ENCODE results near the gene VGF.

The VGF gene

GRCh38 chr7:101173752-101174244, 8.4 kb upstream of the VGF start:
- Histone ChIP-seq H2BK120ac (ENCODE audit: low read depth, low read length) (no peak overlapping the region), H3K79me1 (ENCODE audit: low read length) (no peaks in the 10 kb centered on the region), H4K5ac (ENCODE audit: low read length) (no peak overlapping the region), H3K4me2 (ENCODE audit: low read length) (peak overlapping the region; percentile 94), H3K4ac (ENCODE audit: low read depth, low read length) (no peak overlapping the region), H3K18ac (ENCODE audit: low read length) (no peak overlapping the region), H3K27me3 (ENCODE audit: insufficient read depth, low read length, poor library complexity) (peaks cover 56% of the 10 kb centered on the region), H3K36me3 (ENCODE audit: control insufficient read depth, insufficient read depth, low read length) (no peaks in the 10 kb centered on the region), H2BK5ac (ENCODE audit: low read length) (no peak overlapping the region), H3K27ac (ENCODE audit: low read depth, low read length) (no peak overlapping the region), H3K56ac (ENCODE audit: low read length) (peak overlapping the region; percentile 60), H4K8ac (ENCODE audit: low read depth, low read length) (no peak overlapping the region), H2AK5ac (ENCODE audit: low read length) (no peak overlapping the region), H3K23ac (ENCODE audit: low read length) (no peak overlapping the region), H3K4me3 (ENCODE audit: low read length) (peak overlapping the region; percentile 45), H3K9ac (ENCODE audit: low read length) (peak overlapping the region; percentile 44), H2BK15ac (replicated peaks; ENCODE audit: low read depth) (no peak overlapping the region), H3K79me2 (ENCODE audit: control insufficient read depth, insufficient read depth, low read length) (no peaks in the 10 kb centered on the region), H3K4me1 (ENCODE audit: control insufficient read depth, low read depth, low read length) (no peaks in the 10 kb centered on the region)
- no CpG with 5 or more reads among the region's 16 CpGs for WGBS (ENCODE audit: extremely low coverage, insufficient coverage, low lambda C conversion rate)
- DNase-seq: peak; percentile 85

DNA sequence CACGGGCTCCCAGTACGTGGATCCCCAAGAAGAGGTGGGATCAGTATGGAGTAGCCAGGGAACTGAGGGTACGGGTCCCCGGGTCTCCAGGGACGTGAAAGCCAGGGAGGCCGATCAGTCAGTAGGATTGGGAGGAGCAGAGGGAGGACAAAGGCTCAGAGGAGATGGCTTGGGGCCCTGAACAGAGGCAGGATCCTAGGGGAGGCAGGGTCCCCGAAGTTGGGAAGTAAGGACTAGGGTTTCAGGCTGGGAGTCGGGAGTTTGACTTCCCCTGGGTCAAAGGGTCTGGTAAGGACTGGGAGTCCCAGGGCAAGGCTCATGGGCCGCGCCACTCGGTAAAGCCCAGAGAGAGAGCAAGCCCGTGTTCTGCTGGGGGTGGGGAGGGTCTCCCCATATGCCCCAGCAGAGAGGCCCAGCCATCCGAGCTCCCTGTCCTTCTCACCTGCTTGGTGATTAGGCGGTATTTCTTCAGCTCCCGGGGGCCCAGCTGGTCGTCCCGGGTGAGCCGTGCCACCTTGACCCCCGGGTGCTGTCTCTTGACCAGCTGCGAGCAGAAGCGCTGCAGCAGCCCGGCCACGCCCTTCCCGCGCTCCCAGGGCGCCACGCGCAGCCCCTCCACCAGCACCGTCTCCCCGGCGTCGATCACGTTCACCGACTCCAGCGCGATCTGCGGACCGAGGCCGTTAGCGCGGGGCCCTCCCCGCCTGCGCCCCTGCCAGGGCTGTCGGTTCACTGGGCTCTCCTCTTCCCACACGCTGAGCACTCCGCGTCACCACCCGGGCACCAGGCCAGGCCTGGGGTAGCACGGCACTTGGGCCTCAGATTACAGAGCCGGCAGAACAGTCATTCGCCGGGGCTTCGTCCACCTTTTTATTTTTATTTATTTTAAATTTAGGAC, 7.7 kb upstream of the VGF start:
- Histone ChIP-seq H3K4me2 (ENCODE audit: low read length) (no peak overlapping the region), H3K23ac (ENCODE audit: low read length) (no peak overlapping the region), H3K27me3 (ENCODE audit: insufficient read depth, low read length, poor library complexity) (peaks cover 57% of the 10 kb centered on the region), H3K56ac (ENCODE audit: low read length) (peak overlapping the region; percentile 70), H3K4ac (ENCODE audit: low read depth, low read length) (no peak overlapping the region), H3K79me2 (ENCODE audit: control insufficient read depth, insufficient read depth, low read length) (no peaks in the 10 kb centered on the region), H2BK120ac (ENCODE audit: low read depth, low read length) (no peak overlapping the region), H4K5ac (ENCODE audit: low read length) (no peak overlapping the region), H3K18ac (ENCODE audit: low read length) (no peak overlapping the region), H3K79me1 (ENCODE audit: low read length) (no peaks in the 10 kb centered on the region), H2BK5ac (ENCODE audit: low read length) (no peak overlapping the region), H3K4me1 (ENCODE audit: control insufficient read depth, low read depth, low read length) (no peaks in the 10 kb centered on the region), H3K9ac (ENCODE audit: low read length) (no peak overlapping the region), H3K4me3 (ENCODE audit: low read length) (no peak overlapping the region), H2AK5ac (ENCODE audit: low read length) (no peak overlapping the region), H3K36me3 (ENCODE audit: control insufficient read depth, insufficient read depth, low read length) (no peaks in the 10 kb centered on the region), H4K8ac (ENCODE audit: low read depth, low read length) (no peak overlapping the region), H3K27ac (ENCODE audit: low read depth, low read length) (no peak overlapping the region), H2BK15ac (replicated peaks; ENCODE audit: low read depth) (no peak overlapping the region)
- no CpG with 5 or more reads among the region's 53 CpGs for WGBS (ENCODE audit: extremely low coverage, insufficient coverage, low lambda C conversion rate)
- DNase-seq: peak; percentile 6

GRCh38 chr7:101172005-101172853, 6.9 kb upstream of the VGF start:
- H3K9ac ChIP-seq (ENCODE audit: low read length): no peak overlapping the region
- no peak overlapping the region for H3K4ac ChIP-seq (ENCODE audit: low read depth, low read length)
- H3K36me3 ChIP-seq (ENCODE audit: control insufficient read depth, insufficient read depth, low read length): no peaks in the 10 kb centered on the region
- no peak overlapping the region for H2BK120ac ChIP-seq (ENCODE audit: low read depth, low read length)
- no peak overlapping the region for H4K8ac ChIP-seq (ENCODE audit: low read depth, low read length)
- H4K5ac ChIP-seq (ENCODE audit: low read length): no peak overlapping the region
- no peaks in the 10 kb centered on the region for H3K79me1 ChIP-seq (ENCODE audit: low read length)
- H3K4me2 ChIP-seq (ENCODE audit: low read length): no peak overlapping the region
- no peak overlapping the region for H2BK15ac ChIP-seq (replicated peaks; ENCODE audit: low read depth)
- no peak overlapping the region for H3K23ac ChIP-seq (ENCODE audit: low read length)
- no peaks in the 10 kb centered on the region for H3K79me2 ChIP-seq (ENCODE audit: control insufficient read depth, insufficient read depth, low read length)
- H2AK5ac ChIP-seq (ENCODE audit: low read length): no peak overlapping the region
- WGBS (ENCODE audit: extremely low coverage, insufficient coverage, low lambda C conversion rate): no CpG with 5 or more reads among the region's 79 CpGs
- H3K27ac ChIP-seq (ENCODE audit: low read depth, low read length): no peak overlapping the region
- no peak overlapping the region for H2BK5ac ChIP-seq (ENCODE audit: low read length)
- peak; percentile 24 for DNase-seq
- no peaks in the 10 kb centered on the region for H3K4me1 ChIP-seq (ENCODE audit: control insufficient read depth, low read depth, low read length)
- H3K56ac ChIP-seq (ENCODE audit: low read length): peak overlapping the region; percentile 34
- peaks cover 56% of the 10 kb centered on the region for H3K27me3 ChIP-seq (ENCODE audit: insufficient read depth, low read length, poor library complexity)
- H3K4me3 ChIP-seq (ENCODE audit: low read length): no peak overlapping the region
- H3K18ac ChIP-seq (ENCODE audit: low read length): no peak overlapping the region

GRCh38 chr7:101171442-101171837, 6.1 kb upstream of the VGF start:
- Histone ChIP-seq H3K4me3 (ENCODE audit: low read length) (no peak overlapping the region), H4K5ac (ENCODE audit: low read length) (no peak overlapping the region), H2BK15ac (replicated peaks; ENCODE audit: low read depth) (no peak overlapping the region), H3K56ac (ENCODE audit: low read length) (no peak overlapping the region), H3K4me1 (ENCODE audit: control insufficient read depth, low read depth, low read length) (peaks cover 2% of the 10 kb centered on the region), H3K9ac (ENCODE audit: low read length) (no peak overlapping the region), H2AK5ac (ENCODE audit: low read length) (no peak overlapping the region), H3K4me2 (ENCODE audit: low read length) (no peak overlapping the region), H4K8ac (ENCODE audit: low read depth, low read length) (no peak overlapping the region), H2BK5ac (ENCODE audit: low read length) (no peak overlapping the region), H3K27me3 (ENCODE audit: insufficient read depth, low read length, poor library complexity) (peaks cover 50% of the 10 kb centered on the region), H3K36me3 (ENCODE audit: control insufficient read depth, insufficient read depth, low read length) (no peaks in the 10 kb centered on the region), H3K4ac (ENCODE audit: low read depth, low read length) (no peak overlapping the region), H3K18ac (ENCODE audit: low read length) (no peak overlapping the region), H3K79me1 (ENCODE audit: low read length) (no peaks in the 10 kb centered on the region), H2BK120ac (ENCODE audit: low read depth, low read length) (no peak overlapping the region), H3K27ac (ENCODE audit: low read depth, low read length) (no peak overlapping the region), H3K23ac (ENCODE audit: low read length) (no peak overlapping the region), H3K79me2 (ENCODE audit: control insufficient read depth, insufficient read depth, low read length) (no peaks in the 10 kb centered on the region)
- no CpG with 5 or more reads among the region's 13 CpGs for WGBS (ENCODE audit: extremely low coverage, insufficient coverage, low lambda C conversion rate)
- peak; percentile 3 for DNase-seq

DNA sequence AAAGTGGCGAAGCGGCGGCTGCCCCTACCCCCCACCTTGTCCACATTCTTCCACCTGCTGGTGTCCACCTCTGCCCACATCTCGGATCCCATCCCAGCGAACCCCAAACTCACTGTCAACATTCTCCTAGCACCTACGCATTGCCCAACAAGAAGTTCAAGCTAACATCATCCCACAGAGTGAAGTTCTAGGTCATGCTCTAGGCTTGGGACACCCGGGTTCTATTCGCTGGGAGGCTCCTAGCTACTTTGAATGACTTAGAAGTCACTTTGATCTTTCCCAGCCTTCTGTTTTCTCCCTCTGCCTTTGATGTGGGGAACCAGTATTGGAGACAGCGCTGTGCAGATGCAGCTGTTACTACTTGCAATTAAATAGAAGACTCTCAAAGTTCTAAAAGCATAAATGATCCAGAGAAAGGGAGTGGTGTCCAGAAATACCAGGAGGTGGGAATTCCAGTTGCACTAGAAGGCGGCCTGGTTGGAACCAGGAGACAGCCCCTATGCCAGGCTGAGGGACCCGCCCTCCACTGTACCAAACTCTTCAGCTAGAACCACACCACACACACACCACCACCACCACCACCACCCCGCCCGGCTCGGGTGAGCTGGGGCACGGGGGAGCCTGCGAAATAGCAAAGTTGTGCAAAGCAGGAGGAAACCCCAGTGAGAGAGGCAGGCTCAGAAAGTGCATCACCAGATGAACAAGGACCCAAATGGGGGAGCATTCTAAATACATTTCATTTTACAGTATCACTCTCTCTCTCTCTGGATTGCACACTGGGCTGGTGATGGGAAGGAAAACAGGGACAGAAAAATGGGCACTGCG, 5.5 kb upstream of the VGF start:
- H4K5ac ChIP-seq (ENCODE audit: low read length): no peak overlapping the region
- no peak overlapping the region for H3K18ac ChIP-seq (ENCODE audit: low read length)
- H3K79me1 ChIP-seq (ENCODE audit: low read length): no peaks in the 10 kb centered on the region
- H3K4me2 ChIP-seq (ENCODE audit: low read length): no peak overlapping the region
- H3K9ac ChIP-seq (ENCODE audit: low read length): no peak overlapping the region
- H3K79me2 ChIP-seq (ENCODE audit: control insufficient read depth, insufficient read depth, low read length): no peaks in the 10 kb centered on the region
- DNase-seq: peak; percentile 1
- peaks cover 49% of the 10 kb centered on the region for H3K27me3 ChIP-seq (ENCODE audit: insufficient read depth, low read length, poor library complexity)
- H3K27ac ChIP-seq (ENCODE audit: low read depth, low read length): no peak overlapping the region
- no peak overlapping the region for H2BK5ac ChIP-seq (ENCODE audit: low read length)
- no peak overlapping the region for H2BK15ac ChIP-seq (replicated peaks; ENCODE audit: low read depth)
- H3K23ac ChIP-seq (ENCODE audit: low read length): no peak overlapping the region
- no peak overlapping the region for H3K4ac ChIP-seq (ENCODE audit: low read depth, low read length)
- H3K4me3 ChIP-seq (ENCODE audit: low read length): no peak overlapping the region
- H3K4me1 ChIP-seq (ENCODE audit: control insufficient read depth, low read depth, low read length): peaks cover 4% of the 10 kb centered on the region
- no peak overlapping the region for H2AK5ac ChIP-seq (ENCODE audit: low read length)
- no CpG with 5 or more reads among the region's 17 CpGs for WGBS (ENCODE audit: extremely low coverage, insufficient coverage, low lambda C conversion rate)
- H3K36me3 ChIP-seq (ENCODE audit: control insufficient read depth, insufficient read depth, low read length): no peaks in the 10 kb centered on the region
- H2BK120ac ChIP-seq (ENCODE audit: low read depth, low read length): no peak overlapping the region
- H4K8ac ChIP-seq (ENCODE audit: low read depth, low read length): no peak overlapping the region
- H3K56ac ChIP-seq (ENCODE audit: low read length): no peak overlapping the region

All from mesendoderm (in vitro differentiated cells).